Activated CD4-positive, alpha-beta T cell treated with anti-CD3 and anti-CD28 coated beads, Interleukin-2, amount 10 ng/mL, durations not matched to agents 24 days and 14 days (primary cell): Measurements from ENCODE around the gene PRKAR1A. TPM values are rescaled to one million over a fixed set of nuclear protein-coding genes. Genes with fewer than 3 reads are reported as not detected.
"Not testable (repeated sequence)": the region's sequence is repeated elsewhere in the genome, so short reads cannot be mapped to it uniquely, and the experiment has no call there.

ENCODE experiments used
- DNase-seq: peaks from one replicate; pipeline ENCODE4 v3.0.0; 2022
- H3K27ac Mint-ChIP-seq: one replicate; pipeline ENCODE4 v1.8.0; 2022; ENCODE audit warnings: mild to moderate bottlenecking, mixed read lengths
- H3K27me3 Mint-ChIP-seq: one replicate; pipeline ENCODE4 v1.8.0; 2022; ENCODE audit warnings: mixed read lengths
- H3K36me3 Mint-ChIP-seq: one replicate; pipeline ENCODE4 v1.8.0; 2022; ENCODE audit warnings: low read depth, mild to moderate bottlenecking, mixed read lengths
- H3K4me1 Mint-ChIP-seq: one replicate; pipeline ENCODE4 v1.8.0; 2021; ENCODE audit warnings: mixed read lengths
- H3K4me3 Mint-ChIP-seq: one replicate; pipeline ENCODE4 v1.8.0; 2022; ENCODE audit warnings: mild to moderate bottlenecking, moderate library complexity, mixed read lengths
- H3K9me3 Mint-ChIP-seq: one replicate; pipeline ENCODE4 v1.8.0; 2021; ENCODE audit warnings: mixed read lengths
- intact Hi-C: fragments of 100-400 bp; cut with micrococcal nuclease; formaldehyde crosslinking; loops from one replicate; pipeline ENCODE4 v1.15.1; 2023
- total RNA-seq: library from RNA; stranded (reverse); gene quantifications from 2 replicates; pipeline ENCODE4 v1.2.3, GENCODE V29; 2022

The PRKAR1A gene
- total RNA-seq, 1 donor from 2014 or later, result 194 TPM

DNA sequence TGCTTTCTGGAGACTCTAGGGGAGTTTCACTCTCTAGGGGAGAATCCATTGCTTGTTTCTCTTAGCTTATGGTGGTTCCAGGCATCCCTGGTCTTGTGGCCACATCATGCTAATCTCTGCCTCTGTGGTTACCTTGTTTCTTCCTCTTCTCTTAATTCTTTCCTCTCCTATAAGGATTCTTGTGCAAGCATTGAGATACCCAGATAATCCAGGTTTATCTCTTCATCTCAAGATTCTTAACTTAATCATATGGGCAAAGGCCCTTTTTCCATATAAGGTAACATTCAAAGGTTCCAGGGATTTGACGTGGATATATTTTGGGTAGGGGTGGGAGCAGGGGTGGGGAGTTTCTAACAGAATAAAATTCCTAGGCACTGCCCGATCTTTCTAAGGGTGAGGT is 56.4 kb downstream of the PRKAR1A start:
- intact Hi-C loops, result no loop called here
- no peak overlapping the region for H3K4me3 Mint-ChIP-seq
- H3K9me3 Mint-ChIP-seq, result no peaks in the 10 kb centered on the region
- DNase-seq, result no peak
- no peaks in the 10 kb centered on the region for H3K36me3 Mint-ChIP-seq
- peaks cover 12% of the 10 kb centered on the region for H3K27me3 Mint-ChIP-seq
- H3K4me1 Mint-ChIP-seq, result no peaks in the 10 kb centered on the region
- H3K27ac Mint-ChIP-seq, result no peak overlapping the region

DNA sequence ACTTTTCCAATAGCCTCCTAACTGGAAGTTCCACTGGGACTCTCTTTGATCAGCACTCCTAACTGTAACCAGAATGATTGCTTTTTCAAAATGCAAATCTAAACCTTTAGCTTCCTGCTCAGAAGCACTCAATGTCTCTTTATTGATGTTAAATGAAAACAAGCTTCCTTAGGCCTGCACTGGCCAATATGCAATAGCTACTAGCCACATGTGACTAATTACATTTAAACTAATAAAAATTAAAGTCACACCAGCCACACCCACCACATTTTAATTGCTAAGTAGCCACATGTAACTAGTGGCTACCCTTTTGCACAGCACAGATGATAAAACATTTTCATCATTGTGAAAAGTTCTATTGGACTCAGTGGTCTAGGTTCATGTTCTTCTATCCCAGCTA is 57.1 kb downstream of the PRKAR1A start:
- peaks cover 12% of the 10 kb centered on the region for H3K27me3 Mint-ChIP-seq
- H3K9me3 Mint-ChIP-seq, result no peaks in the 10 kb centered on the region

DNA sequence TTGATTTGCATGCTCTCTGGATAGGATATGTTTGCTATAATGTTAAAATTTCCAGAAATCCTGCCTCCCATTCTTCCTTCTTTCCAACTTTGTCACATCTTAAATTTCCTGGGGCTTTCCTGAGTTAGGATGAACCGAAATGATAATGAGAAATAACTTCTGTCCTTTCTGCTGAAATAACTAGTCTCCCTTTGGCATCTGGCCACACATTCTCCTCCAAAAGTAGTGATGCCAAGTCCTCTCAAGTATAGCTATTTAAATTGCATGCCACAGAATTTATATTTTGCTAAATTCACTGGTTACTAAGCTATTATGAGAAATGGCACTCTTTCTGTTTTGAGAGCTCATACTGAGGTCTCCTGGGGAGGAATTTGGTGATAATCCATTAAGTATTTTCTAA is 58.3 kb downstream of the PRKAR1A start:
- Mint-ChIP-seq H3K27me3 (peaks cover 11% of the 10 kb centered on the region), H3K27ac (no peak overlapping the region), H3K9me3 (no peaks in the 10 kb centered on the region), H3K36me3 (no peaks in the 10 kb centered on the region), H3K4me3 (no peak overlapping the region), H3K4me1 (no peaks in the 10 kb centered on the region)
- intact Hi-C loops, result no loop called here
- no peak for DNase-seq

More for the DNA sequence above, 57.1 kb downstream of the PRKAR1A start:
- intact Hi-C loops, result no loop called here
- H3K4me1 Mint-ChIP-seq, result no peaks in the 10 kb centered on the region
- no peak overlapping the region for H3K27ac Mint-ChIP-seq
- no peak overlapping the region for H3K4me3 Mint-ChIP-seq
- no peaks in the 10 kb centered on the region for H3K36me3 Mint-ChIP-seq
- DNase-seq, result no peak

DNA sequence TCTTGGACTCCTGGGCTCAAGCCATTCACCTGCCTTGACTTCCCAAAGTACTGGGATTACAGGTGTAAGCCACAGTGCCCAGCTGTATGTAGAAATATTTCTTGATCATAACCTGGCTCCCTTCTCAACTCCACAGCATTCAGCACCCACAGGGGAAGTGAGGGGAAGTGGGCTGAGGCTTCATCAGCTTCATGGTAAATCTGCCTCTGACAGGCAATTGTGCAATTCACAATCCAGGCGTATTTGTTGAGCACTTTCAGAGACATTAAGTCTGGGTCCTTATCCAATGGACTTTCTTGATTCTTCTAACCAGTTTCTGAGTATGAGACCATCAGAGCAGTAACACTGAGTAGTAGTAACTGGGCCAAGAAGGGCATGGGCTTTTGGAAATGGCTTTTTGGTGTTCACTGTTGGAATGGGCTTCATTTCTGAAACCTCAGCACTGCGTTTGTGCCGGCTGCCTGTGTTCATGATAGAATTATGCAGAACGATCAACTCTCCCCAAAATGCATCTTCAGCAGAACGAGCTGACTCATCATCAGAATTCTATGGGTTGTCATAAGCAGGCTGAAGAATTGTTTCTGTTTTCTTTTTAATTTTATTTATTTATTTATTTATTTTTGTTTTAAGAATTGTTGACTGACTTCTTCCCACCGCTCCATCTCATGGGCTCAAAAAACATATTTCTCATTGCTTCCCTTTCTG is 60.1 kb downstream of the PRKAR1A start:
- intact Hi-C loops, result no loop called here
- Mint-ChIP-seq H3K4me3 (no peak overlapping the region), H3K9me3 (no peaks in the 10 kb centered on the region), H3K36me3 (no peaks in the 10 kb centered on the region), H3K27me3 (peaks cover 4% of the 10 kb centered on the region), H3K4me1 (no peaks in the 10 kb centered on the region), H3K27ac (no peak overlapping the region)
- no peak for DNase-seq

DNA sequence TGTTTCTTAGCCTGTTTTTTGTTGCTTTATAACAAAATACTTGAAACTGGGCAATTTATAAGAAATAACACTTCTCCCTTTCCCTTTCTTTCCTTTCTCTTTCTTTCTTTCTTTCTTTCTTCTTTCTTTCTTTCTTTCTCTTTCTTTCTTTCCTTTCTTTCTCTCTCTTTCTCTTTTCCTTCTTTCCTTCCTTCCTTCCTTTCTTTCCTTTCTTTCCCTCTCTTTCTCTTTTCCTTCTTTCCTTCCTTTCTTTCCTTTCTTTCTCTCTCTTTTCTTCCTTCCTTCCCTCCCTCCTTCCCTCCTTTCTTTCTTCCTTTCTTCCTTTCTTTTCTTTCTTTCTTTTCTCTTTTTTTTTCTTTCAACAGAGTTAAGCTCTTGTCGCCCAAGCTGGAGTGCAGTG is 61.1 kb downstream of the PRKAR1A start:
- Mint-ChIP-seq H3K4me3 (no peak overlapping the region), H3K4me1 (no peaks in the 10 kb centered on the region), H3K36me3 (no peaks in the 10 kb centered on the region), H3K9me3 (no peaks in the 10 kb centered on the region), H3K27ac (no peak overlapping the region), H3K27me3 (peaks cover 4% of the 10 kb centered on the region)
- DNase-seq, result no peak
- intact Hi-C loops, result no loop called here

DNA sequence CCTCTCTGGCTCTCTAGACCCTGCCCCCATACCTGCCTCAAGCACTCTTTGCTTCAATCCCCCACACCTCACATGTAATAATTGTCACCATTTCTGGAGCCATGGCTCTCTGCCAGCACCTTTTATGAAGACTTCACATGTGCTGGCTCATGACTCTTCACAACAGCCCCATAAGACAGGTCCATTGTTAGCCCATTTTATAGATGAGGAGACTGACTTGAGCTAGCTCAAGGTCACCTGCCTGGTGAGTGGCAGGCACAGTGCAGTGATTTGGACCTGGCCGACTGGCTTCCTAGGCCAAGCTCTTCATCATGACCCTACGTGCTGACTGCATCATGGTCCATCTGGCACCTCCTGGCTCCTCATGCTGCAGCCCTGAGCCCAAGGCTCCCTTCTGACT is 63.9 kb downstream of the PRKAR1A start:
- DNase-seq, result no peak
- intact Hi-C loops, result no loop called here
- no peaks in the 10 kb centered on the region for H3K4me1 Mint-ChIP-seq

DNA sequence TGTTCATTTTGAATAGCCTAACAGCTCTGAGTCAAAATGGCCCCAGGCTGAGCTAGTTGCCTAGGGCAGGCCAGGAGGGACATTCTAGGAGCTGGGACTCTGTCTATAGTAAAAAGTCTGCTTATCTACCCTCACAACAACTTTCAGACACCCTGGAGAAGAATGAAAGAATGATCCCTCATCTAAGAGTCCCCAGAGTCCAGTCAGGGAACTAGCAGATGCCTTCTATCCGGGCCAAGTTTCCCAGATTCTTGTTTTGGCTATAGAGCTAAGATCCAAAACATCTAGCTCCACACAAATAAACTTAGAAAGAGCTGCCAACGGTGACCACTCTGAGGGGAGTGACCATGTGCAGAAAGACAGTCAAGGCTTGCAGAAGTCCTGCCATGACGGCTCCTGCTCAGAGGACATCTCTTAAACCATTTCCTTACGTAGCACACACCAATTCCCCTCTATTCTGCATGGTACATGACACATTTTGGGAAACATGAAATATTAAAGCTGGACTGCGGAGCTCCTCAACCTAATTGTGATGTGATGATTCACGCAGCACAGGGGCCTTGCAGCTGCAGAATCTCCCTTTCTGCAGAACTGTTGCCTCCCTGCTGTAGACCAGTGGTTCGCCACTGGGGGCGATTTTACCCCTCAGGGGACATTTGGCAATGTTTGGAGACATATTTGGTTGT is 64.7 kb downstream of the PRKAR1A start:
- H3K4me3 Mint-ChIP-seq, result no peak overlapping the region
- peaks cover 9% of the 10 kb centered on the region for H3K27me3 Mint-ChIP-seq
- no peaks in the 10 kb centered on the region for H3K9me3 Mint-ChIP-seq
- DNase-seq, result no peak
- H3K36me3 Mint-ChIP-seq, result no peaks in the 10 kb centered on the region
- no peaks in the 10 kb centered on the region for H3K4me1 Mint-ChIP-seq
- H3K27ac Mint-ChIP-seq, result no peak overlapping the region
- intact Hi-C loops, result no loop called here

More for the DNA sequence above, 63.9 kb downstream of the PRKAR1A start:
- H3K27ac Mint-ChIP-seq, result no peak overlapping the region
- H3K4me3 Mint-ChIP-seq, result no peak overlapping the region
- peaks cover 9% of the 10 kb centered on the region for H3K27me3 Mint-ChIP-seq
- H3K9me3 Mint-ChIP-seq, result no peaks in the 10 kb centered on the region
- no peaks in the 10 kb centered on the region for H3K36me3 Mint-ChIP-seq

DNA sequence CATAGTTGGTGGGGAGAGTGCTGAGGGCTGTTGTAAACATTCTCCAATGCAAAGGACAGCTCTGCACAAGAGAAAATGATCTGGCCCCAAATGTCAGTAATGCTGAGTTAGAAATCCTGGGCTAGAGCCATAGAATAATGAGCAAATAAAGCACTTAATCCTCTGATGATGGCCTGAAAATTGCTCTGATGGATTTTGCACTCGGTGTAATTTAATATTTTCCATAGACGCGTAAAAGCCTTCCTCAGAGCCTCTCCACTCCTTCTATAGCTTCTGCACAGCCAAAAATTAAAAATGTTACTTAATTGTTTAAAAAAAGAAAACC is 65.2 kb downstream of the PRKAR1A start:
- Mint-ChIP-seq H3K4me1 (no peaks in the 10 kb centered on the region), H3K4me3 (no peak overlapping the region), H3K27ac (no peak overlapping the region), H3K27me3 (peaks cover 9% of the 10 kb centered on the region), H3K36me3 (no peaks in the 10 kb centered on the region), H3K9me3 (no peaks in the 10 kb centered on the region)
- intact Hi-C loops, result no loop called here
- DNase-seq, result no peak

DNA sequence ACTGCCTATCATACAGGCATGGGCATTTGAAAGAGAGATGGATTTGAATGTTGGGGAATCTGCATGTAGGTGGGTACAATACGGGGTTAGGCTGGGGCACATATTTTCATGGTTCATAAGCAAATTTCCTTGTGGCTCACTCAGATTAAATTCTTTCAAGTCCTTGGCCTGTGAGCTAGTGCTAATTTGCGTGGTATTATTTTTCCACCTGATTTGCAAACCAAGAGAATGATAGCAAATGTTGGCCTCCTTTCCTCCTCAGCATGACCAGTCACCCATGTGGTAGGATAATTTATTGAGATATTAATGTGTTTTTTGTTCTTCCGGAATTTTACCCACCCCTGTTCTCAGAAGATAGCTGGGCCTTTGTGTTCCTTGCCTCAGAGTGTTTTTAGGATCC is 66.0 kb downstream of the PRKAR1A start:
- Mint-ChIP-seq H3K9me3 (no peaks in the 10 kb centered on the region), H3K27ac (no peak overlapping the region), H3K27me3 (peaks cover 7% of the 10 kb centered on the region), H3K36me3 (no peaks in the 10 kb centered on the region), H3K4me3 (no peak overlapping the region), H3K4me1 (no peaks in the 10 kb centered on the region)
- DNase-seq, result no peak
- intact Hi-C loops, result no loop called here

DNA sequence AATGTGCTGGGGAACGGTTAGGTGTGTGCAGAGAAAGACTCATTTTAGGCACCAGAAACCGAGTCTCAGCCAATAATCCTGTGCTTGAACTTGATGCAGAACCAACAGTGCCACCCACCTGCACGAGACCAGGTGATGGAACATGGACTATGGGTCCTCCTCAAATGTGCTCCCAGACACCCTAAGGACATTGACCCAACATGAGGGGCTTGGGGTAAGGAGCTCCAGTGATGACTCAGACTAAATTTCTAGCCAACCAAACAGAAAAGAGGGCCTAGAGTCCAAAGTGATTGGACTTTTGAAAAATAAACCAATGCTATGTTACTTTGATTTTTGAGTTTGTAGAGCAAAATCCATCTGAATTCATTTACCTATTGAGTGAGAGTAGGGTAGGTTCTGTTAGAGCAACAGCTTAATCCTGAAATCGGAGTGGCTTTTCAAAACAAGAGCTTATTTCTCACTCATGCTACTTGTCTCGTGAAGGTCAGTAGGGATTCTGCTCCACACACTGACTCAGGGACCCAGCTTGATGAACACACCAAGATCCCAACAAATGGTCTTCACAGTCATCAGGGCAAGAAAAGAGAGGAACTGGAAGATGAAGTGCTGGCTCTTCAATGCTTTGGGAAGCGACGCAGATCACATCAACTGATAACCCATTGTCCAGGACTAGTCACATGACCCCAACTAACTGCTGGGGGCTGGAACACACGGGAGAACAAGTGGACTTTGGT is 67.1 kb downstream of the PRKAR1A start:
- no peak overlapping the region for H3K4me3 Mint-ChIP-seq
- H3K36me3 Mint-ChIP-seq, result no peaks in the 10 kb centered on the region
- no peak for DNase-seq
- peaks cover 10% of the 10 kb centered on the region for H3K27me3 Mint-ChIP-seq
- no peaks in the 10 kb centered on the region for H3K9me3 Mint-ChIP-seq
- intact Hi-C loops, result no loop called here
- H3K4me1 Mint-ChIP-seq, result no peaks in the 10 kb centered on the region
- no peak overlapping the region for H3K27ac Mint-ChIP-seq

DNA sequence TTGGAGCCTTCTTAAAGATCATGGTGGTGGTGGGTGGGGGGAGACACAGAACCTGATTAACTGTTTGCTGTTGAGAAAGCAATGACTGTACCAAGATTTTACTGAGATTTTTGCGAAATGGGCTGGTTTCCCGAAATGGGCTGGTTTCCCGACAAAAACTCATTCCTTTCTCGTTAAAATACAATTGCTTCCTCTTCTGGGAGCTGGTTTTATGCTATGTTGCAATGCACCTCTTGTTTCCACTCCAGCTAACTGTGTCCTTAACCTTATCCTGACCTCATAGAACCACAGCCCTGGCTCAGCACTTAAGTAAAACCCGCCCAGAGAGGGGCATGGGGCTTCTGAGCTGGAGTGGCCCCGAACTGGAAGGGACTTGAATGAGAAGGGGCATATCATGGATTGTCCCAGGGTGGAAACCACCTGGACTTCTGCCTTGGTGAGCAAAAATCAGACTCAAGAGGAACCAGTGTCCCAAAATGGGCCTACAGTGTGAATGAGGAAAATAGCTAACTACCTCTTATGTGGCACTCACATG is 68.1 kb downstream of the PRKAR1A start:
- no peaks in the 10 kb centered on the region for H3K9me3 Mint-ChIP-seq
- H3K36me3 Mint-ChIP-seq, result no peaks in the 10 kb centered on the region
- H3K4me3 Mint-ChIP-seq, result no peak overlapping the region

DNA sequence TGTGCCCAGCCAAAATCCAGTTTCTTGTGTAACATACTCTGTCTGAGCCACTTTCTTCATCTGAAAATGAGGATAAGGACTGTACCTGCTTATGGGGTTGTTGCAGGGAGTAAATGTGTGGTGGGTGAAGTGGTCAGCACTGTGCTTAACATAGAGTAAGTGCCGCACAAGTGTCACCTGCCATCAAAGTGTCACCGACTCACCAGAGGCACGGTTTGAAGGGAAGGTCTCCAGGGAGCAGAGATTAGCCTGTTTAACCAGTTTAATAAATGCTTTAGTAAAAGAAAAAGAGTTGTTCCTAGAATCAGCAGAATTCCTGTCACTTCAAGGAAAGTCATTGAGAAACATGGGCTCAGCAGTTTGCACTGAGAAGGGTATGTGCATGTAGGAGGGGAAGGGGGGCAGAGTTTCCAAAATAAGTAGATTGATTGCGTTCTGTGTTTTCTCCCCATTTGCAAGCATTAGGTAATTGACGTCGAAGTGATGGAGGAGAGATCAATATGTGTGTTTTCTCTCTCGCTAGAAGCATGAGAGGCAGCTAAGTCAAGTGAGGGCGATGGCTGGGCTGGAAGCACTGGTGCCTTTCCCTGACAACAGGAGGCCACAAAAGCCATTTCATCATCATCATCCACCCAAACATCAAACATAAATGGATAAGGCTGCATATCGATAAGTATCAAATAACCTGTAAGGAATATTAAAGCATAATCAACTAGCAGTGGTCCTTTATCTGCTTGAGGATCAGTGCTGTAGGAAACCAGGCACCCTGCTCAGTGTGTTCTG is 69.8 kb downstream of the PRKAR1A start:
- intact Hi-C loops, result no loop called here
- H3K4me1 Mint-ChIP-seq, result no peaks in the 10 kb centered on the region
- peaks cover 11% of the 10 kb centered on the region for H3K27me3 Mint-ChIP-seq
- no peak overlapping the region for H3K27ac Mint-ChIP-seq
- H3K4me3 Mint-ChIP-seq, result no peak overlapping the region
- DNase-seq, result no peak
- no peaks in the 10 kb centered on the region for H3K9me3 Mint-ChIP-seq
- H3K36me3 Mint-ChIP-seq, result no peaks in the 10 kb centered on the region

More for the DNA sequence above, 68.1 kb downstream of the PRKAR1A start:
- H3K27ac Mint-ChIP-seq, result no peak overlapping the region
- intact Hi-C loops, result no loop called here
- H3K4me1 Mint-ChIP-seq, result no peaks in the 10 kb centered on the region
- no peak for DNase-seq
- peaks cover 11% of the 10 kb centered on the region for H3K27me3 Mint-ChIP-seq

DNA sequence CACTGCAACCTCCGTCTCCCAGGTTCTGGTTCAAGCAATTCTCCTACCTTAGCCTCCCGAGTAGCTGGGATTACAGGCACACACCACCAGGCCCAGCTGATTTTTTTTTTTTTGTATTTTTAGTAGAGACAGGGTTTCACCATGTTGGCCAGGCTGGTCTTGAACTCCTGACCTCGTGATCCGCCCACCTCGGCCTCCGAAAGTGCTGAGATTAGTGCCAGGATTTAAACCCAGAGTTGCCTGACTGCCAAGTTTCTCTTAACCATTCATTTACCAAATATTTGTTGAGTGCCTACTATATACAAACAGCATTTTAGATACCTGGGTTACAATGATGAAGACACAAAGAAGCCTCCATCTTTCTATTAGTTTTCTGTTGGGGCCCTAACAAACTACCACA is 70.6 kb downstream of the PRKAR1A start:
- DNase-seq, intact Hi-C loops, H3K4me3 Mint-ChIP-seq, H3K27ac Mint-ChIP-seq, H3K9me3 Mint-ChIP-seq, H3K4me1 Mint-ChIP-seq, H3K36me3 Mint-ChIP-seq: not testable (repeated sequence)
- peaks cover 11% of the 10 kb centered on the region for H3K27me3 Mint-ChIP-seq
